NCI-H1930 (cell line): Measurements from ENCODE around the gene LRP10.
"Not testable (repeated sequence)": the region's sequence is repeated elsewhere in the genome, so short reads cannot be mapped to it uniquely, and the experiment has no call there.

Source experiments
- DNase-seq, 2 experiments: peaks; one replicate each; lab custom pipeline; 2025; lab: John Stamatoyannopoulos, UW

Gene LRP10, protein sequence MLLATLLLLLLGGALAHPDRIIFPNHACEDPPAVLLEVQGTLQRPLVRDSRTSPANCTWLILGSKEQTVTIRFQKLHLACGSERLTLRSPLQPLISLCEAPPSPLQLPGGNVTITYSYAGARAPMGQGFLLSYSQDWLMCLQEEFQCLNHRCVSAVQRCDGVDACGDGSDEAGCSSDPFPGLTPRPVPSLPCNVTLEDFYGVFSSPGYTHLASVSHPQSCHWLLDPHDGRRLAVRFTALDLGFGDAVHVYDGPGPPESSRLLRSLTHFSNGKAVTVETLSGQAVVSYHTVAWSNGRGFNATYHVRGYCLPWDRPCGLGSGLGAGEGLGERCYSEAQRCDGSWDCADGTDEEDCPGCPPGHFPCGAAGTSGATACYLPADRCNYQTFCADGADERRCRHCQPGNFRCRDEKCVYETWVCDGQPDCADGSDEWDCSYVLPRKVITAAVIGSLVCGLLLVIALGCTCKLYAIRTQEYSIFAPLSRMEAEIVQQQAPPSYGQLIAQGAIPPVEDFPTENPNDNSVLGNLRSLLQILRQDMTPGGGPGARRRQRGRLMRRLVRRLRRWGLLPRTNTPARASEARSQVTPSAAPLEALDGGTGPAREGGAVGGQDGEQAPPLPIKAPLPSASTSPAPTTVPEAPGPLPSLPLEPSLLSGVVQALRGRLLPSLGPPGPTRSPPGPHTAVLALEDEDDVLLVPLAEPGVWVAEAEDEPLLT

DNA sequence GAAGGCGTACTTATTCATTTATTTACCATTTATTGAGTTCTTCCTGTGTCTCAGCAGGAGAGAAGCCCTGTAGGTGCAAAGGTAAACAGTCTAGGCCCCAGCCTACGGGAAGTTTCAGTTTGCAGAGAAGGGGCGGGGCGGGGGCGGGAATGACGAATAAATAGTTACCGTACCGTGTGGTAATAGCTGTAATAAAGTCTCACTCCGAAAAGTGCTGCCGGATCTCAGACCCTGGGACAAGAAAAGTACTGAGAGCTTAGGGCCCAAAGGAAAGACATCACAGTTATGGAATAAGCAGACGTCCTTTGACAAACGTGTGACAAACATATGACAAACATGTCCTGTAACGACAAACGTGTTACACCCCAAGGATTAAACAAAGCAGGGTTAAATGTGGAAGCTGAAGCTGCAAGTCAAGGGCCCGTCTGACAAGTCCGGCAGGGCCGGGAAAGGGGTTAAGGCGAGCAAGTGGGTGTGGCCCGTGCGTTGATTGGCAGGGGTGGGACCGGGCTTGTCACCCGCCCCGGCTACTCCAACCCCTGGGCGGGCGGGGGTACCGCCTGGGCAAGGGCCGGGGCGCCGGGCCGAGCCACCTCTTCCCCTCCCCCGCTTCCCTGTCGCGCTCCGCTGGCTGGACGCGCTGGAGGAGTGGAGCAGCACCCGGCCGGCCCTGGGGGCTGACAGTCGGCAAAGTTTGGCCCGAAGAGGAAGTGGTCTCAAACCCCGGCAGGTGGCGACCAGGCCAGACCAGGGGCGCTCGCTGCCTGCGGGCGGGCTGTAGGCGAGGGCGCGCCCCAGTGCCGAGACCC is at the start of gene LRP10:
Gene LRP10, plus strand, starts transcription at position 517 of the 809 bp plus-strand sequence. CDS start 564 bp downstream, outside the sequence.
- DNase-seq: peak; percentile 66 to 79

DNA sequence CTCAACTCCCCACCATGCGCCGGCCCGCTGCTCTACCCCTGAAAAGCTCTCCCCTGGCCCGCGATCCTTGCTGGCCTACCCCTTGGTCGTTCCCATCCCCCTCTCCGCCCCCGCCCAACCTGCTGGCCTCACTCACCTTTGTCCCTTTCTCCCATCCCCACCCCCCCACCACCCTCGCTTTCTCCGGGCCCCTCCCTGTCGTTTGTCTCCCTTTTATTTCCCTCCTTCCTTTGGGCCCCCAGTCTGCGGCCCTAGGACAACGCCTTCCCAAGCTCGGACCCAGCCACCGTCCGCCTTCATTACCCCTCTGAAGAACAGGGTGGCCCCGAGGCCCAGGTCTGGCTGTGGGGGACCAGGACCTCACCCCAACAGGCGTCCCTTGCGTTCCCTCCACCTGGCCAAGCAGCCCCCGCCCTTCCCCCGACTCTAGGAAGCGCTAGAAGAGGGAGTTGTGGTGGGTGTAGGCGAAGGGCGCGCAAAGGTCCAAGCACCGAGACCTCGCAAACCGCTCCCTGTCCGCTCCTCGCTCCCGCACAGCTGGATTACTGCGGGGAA is 49.4 kb upstream of the LRP10 start:
- DNase-seq: no peak

DNA sequence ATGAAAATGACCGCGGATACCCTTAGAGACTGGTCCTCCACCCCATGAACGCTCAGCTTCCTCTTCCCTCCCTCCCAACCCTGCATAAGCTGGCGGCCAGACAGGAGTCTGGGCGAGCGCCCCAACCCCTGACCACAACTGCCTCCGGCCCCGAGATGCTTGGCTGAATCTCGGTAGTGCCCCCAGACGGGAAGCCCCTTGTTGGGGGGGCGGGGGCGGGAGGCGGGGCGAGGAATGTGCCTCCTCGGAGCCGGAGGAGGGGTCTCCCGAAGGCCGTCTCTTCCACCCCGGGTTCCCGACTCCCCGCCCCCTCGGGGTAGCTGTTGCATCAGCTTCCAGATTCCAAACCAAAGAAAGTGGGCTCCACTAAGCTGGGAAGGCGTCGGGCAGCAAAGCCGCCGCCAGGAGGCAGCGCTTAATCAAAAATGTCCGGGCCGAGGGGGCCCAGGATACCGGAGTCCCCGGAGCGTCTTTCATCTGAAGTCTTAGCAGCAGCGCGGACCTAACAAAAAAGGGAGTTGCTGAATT is 48.9 kb upstream of the LRP10 start:
- peak in 1 of 2 experiments; percentile 15 for DNase-seq

DNA sequence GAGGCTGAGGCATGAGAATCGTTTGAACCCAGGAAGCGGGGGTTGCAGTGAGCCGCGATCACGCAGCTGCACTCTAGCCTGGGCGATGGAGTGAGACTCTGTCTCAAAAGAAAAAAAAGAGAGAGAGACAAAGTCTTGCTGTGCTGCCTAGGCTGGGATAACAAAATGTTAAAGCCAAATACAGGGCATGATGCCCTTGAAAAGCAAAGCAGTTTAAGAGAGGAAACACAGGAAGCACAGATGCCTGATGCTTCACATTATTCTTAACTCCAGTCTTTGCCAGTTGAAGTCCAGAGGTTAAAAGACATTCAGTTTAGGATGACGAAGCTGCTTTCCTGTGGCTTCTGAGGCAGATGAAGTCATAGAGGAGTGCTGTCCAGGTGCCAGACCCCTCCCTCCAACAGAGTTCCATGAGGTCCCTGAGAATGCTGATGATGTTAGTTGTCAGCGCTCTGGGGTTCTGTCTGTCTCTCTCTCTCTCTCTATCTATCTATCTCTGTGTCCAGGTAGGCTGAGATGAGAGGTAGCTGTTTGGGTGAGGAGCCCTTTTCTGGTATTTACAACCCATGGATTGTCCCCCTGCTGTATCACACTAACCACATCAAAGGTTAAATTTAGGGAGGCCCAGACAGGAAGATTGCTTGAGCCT is 46.7 kb upstream of the LRP10 start:
- DNase-seq: no peak

DNA sequence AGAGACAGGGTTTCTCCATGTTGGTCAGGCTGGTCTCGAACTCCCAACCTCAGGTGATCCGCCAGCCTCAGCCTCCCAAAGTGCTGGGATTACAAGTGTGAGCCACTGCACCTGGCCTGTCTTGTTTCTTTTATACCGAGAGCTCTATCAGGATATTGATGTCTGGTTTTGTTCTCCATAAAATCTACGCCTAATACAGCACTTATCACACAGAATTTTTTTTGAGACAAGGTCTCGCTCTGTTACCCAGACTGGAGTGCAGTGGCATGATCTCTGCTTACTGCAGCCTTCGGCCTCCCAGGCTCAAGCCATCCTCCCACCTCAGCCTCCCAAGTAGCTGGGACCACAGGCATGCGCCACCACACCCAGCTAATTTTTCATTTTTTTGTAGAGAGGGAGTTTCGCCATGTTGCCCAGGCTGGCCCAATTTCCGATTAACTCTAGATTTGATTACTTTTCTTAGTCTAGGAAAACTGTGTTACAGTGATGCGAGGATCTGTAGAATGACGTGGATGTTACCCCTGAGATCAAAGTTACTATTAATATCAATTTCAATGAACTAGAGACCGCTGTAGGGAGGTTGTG is 42.4 kb upstream of the LRP10 start:
- not testable (repeated sequence) for DNase-seq

DNA sequence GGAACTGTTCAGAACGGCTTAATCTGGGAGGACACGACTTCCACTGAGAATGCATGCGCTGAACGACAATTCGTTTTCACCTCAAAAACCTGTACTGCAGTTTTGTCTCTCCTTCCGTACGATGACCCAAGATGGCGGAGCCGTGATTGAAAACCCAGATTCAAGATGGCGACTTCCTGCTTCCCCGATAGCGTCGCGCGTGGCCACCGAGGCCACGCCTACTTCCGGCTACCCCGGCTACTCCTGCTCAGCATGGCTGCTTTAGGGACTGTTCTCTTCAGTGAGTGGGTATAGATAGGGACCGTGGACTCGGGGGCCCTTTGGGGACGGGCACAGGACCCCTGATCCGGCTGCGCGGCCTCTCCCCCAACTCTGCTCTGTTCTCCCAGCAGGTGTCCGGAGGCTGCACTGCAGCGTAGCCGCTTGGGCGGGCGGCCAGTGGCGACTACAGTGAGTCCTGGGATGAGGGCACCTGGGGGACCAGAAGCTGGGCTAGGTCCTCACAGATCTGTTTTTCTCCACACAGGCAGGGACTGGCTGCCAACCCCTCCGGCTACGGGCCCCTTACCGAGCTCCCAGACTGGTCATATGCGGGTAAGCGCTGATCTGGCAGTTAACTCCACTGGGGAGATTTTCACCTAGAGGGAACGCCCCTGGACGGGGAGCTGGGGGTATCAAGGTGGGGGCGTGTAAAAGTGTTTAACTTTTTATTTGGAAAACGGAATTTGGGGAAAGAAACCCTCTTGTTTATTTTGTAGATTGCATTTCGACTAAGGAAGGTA is 41.7 kb upstream of the LRP10 start, which contains the start of gene MRPL52:
Gene MRPL52, plus strand, starts transcription at position 227 of the 782 bp plus-strand sequence. Its CDS starts 26 bp downstream, at position 253.
- peak; percentile 86 to 89 for DNase-seq

DNA sequence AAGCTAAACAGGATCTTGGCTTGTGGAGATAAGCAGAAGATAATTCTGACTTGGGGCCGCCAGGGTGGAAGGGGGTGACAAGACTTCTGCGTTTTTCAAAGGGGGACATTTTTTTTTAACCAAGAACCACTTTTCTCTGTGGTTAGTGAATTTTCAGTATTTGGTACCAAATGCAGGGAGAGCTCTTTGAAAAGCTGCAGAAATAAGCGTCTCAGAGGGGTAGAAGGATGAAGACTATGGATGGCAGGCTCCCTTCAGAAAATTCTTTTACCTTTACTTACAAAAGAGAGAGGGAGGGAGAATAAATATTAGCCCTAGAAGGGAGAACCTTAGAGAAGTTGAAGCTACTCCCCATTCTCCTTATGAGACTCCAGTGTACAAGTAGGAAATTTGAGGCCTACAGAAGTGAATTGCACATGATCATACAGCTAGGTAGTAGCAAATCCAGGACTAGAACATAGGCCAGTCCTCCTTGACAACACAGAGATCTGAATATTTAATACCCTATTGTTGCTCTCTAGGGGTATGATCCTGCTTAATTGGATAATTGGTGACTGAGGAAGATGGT is 41.0 kb upstream of the LRP10 start:
- DNase-seq: no peak

DNA sequence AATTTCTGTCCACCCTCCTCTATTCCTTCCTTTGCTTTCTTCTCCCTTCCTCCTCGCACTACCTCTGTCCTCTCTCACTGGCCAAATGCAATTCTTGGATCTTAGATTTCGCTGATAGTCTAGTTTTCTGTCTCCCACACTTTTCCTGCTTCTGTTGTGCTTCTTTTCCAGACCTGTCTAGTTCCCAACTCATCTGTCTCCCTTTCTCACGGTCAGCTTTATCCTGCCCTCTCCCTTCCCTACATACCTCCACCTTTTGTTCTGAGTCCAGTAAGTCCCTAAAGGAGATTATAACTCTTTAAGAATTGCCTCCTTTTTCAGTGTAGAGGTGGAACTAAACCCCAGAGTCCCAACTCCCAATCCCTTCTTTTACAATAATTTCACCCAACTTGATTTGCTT is 36.0 kb upstream of the LRP10 start:
- DNase-seq: no peak

DNA sequence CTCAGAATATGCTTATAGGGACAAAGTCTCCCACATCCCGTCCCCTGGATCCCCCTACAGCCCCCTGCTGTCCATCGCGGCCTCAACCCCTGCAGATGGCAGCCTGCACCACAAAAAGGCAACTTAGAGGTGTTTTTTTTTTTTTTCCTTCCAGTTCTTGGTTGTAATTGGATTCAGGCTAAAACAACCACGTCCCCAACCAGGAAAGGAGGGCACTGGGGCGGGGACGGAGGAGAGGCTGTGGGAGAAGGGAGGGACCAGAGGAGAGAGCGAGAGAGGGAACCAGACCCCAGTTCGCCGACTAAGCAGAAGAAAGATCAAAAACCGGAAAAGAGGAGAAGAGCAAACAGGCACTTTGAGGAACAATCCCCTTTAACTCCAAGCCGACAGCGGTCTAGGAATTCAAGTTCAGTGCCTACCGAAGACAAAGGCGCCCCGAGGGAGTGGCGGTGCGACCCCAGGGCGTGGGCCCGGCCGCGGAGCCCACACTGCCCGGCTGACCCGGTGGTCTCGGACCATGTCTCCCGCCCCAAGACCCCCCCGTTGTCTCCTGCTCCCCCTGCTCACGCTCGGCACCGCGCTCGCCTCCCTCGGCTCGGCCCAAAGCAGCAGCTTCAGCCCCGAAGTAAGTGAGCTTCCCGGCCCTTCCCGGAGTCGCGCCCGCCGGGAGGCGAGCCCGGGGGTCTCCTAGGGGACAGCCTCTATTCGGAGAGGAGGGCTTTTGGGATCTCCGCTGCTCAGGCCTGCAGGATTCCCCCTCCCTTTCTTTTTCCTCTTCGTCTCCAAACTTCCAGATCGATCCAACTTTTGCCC is 35.0 kb upstream of the LRP10 start, which contains the start of gene MMP14:
Gene MMP14, plus strand, starts transcription at position 285 of the 813 bp plus-strand sequence. Its CDS starts 233 bp downstream, at position 518.
- no peak for DNase-seq

DNA sequence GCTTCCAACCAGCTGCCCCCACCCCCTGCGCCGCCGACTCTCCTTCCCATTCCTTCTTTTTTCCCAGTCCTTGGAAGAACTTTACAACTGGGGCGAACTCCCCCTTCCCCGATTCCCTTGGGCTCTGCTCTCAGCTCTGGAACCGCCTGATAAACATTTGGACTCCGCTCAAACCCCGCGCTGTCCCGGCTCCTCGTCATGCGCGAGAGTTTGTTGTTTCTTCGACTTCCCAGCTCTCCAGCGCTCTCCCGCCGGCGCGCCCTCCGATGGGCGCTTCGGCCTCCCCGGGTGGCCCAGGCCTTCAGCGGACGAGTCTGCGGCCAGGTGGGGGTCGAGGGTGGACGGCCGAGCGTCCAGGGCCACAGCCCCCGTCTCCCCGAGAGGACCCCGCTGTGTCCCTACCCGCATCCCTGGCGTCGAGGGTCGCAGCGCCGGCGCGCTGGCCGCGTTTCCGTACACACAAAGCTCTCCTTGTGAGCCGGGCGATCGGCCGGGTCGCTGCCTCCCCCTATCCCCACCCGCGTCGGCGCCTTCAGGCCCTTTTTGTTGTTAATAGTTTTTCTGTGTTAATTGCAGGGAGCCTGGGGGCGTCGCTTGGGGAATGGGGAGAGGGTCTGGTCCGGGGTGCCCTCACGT is 34.3 kb upstream of the LRP10 start:
- no peak for DNase-seq

DNA sequence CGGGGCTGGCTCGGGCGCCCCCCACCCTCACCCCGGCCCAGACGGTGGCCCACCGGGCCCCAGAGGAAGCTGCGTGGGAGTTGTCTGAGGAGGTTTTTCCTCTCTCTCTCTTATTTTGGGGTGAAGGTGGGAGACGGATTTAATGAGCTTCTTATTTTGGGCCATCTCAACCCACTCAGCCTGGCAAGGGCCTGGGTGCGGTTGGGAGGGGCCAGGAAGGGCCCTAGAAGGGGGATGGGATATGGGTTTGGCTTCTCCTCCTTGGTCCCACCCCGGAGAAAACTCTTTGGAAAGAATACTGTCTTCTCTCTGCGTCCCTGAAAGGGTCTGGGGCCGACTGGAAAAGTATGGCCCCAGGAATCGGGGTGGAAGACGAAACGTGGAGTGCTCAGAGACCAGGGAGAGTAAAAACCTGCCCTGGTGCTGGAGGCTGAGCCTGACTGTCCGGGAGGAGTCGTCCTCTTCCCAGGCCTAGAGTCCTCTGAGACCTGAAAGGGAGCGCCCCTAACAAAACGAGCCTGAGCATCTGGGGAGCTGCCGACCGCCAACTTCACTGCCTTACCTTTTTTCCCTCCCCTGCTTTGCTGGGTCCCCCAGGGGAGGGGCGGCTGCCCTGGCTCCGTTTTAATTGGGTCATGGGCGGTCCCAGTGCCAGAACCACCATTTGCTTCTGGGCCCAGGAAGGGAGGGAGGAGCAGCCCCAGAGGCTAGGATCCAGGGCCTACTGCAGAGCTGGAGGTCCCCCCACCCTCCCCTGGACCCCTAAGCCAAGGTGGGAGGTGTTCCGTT is 33.6 kb upstream of the LRP10 start:
- DNase-seq: no peak

DNA sequence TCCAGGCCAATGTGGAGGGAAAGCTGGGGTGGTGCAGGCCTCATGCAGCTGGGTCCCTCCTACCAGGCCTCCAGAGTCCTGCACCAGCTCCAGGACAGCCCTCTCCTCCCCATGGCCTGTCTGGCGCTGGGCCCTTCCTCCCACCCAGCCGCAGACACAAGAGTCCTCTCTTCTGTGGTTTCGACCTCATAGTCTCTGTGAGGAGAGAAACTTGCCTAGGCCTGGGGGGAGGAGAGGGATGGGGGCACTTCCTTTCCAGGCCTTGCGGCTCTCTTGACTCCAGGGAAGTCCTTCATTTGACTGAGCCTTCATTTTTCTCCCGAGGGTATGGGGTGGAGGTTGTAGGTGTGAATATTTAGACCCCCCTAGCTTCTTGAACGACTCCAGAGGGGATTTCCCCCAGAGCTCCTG is 32.9 kb upstream of the LRP10 start:
- no peak for DNase-seq

DNA sequence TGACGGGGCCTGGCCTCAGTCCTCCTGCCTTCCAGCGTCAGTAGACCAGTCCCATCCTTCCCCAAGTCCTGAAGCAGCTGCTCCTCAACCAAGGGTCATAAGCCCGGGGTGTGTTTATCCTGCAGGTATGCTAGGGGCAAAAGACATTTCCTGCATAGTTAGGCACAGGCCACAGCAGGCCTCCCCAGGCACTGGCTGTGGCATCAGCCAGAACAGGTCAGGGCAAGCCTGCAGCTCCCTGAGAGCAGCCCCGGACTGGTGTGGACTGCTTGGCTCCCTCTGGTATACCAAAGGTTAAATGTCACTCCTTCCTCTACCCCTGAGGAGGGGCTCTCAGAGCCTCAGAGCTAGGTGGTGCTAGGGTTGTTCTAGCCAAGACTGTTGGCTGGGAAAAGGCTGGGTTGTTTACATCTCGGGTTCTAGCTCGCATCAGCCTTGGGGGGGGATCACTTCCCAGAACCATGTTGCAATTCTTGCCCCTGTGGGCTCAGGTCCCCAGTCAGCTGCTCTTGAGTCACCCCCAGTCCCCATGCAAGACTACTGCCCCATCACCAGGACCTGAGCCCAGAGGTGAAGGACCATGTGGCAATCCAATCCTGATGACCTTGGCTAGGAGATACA is 32.3 kb upstream of the LRP10 start:
- DNase-seq: no peak

DNA sequence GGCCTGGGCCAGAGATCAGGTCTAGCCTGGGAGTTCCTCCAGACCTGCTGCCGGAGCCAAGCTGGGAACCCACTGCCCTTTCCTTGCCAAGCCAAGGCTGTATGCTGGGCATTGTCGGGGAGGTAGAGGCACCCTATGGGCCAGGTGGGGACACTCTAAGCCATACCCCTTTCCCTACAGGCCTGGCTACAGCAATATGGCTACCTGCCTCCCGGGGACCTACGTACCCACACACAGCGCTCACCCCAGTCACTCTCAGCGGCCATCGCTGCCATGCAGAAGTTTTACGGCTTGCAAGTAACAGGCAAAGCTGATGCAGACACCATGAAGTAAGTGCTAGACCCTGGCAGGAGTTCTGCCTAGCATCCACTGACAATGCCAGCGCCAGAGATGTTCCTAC is 30.2 kb upstream of the LRP10 start:
- no peak for DNase-seq

DNA sequence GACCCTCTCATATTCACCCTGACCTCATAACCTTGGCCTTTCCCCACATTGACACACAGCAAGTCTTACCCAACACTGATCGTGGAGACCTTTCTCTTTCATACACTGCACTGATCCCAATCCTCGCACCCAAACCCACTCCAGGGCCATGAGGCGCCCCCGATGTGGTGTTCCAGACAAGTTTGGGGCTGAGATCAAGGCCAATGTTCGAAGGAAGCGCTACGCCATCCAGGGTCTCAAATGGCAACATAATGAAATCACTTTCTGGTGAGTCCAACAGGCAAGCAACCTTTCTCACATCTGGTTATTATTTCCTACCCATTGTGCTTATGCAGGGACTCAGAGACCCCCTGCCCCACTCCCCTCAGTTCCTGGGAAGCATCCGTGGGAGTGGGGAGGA is 29.8 kb upstream of the LRP10 start:
- no peak for DNase-seq

DNA sequence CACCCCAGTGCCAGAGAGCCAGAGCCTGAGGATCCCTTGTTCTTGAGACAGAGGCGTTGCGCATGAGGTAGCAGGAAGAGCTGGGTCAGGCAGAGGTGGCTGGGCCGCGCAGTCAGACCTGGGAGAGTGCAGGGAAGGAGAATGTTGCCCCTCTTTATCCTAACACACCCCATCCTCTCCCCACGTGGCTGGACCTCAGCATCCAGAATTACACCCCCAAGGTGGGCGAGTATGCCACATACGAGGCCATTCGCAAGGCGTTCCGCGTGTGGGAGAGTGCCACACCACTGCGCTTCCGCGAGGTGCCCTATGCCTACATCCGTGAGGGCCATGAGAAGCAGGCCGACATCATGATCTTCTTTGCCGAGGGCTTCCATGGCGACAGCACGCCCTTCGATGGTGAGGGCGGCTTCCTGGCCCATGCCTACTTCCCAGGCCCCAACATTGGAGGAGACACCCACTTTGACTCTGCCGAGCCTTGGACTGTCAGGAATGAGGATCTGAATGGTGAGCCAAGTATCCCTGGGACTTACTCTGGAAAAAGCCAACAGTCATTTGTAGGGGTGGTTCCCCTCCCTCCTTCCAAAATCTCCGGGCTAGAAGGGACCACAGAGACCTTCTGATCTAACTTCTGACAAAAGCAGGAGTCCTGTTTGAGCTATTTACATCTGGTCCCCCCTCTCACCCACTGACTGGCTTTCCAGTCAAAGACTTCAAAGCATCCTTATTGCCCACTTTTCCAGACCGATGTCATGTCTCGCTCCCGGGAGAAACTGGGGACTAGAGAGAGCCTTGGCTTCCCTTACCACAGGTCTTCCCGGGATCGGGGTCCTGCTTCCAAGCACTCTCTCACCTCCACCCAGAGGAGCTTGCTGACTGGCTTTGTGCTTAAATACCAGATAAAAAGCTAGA is 29.1 kb upstream of the LRP10 start:
- DNase-seq: no peak
